Measurements from ENCODE around the gene SYTL3. TPM values are rescaled to one million over a fixed set of nuclear protein-coding genes. Genes with fewer than 3 reads are reported as not detected.

Gene SYTL3
- total RNA-seq, 4 donors from 2014 or later, result 4.8 to 10.1 (median 7.6) TPM

DNA sequence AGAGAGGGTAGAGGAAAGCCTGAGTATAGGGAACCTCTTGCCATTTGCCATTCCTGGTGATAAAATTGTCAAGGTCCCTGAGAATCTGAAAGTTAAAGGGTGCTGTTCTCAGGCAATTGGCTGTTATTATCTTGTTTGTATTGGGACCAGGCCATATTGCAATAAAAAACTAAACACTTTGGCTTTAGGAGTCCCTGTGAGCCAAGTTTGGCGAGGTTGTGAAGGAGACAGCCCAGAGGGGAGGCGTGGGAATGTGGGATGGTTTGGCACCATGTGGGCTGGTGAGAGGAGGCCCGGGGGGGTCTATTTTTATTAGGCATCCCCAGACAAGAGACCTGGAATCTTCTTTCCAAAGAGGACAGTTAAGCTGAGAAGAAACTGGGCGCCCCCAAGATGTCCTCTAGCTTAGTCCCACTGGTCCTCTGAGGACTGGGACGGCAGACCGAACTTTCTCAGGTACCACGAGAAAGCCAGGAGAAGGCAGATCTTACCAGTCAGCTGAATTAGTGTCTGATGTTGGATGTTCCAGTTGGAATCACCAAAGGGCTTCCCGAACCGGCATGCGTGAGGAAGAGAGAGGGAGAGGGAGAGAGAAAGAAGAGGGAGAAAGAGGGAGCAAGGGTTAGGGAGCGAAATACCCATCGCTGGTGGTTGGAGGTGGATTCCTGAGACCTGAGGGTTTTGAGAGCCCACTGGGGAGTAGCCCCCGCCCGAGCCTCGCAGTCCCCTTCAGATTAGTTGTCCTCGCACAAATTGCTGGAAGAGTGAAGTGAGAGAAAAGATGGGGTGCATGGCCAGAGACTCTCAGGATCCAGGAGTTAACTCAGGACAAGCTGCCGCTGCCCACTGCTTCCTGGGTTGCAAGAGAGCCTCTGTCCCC, 29.7 kb upstream of the SYTL3 start:
- H3K27me3 ChIP-seq, result no peaks in the 10 kb centered on the region
- TF ChIP-seq, protein P1, sequence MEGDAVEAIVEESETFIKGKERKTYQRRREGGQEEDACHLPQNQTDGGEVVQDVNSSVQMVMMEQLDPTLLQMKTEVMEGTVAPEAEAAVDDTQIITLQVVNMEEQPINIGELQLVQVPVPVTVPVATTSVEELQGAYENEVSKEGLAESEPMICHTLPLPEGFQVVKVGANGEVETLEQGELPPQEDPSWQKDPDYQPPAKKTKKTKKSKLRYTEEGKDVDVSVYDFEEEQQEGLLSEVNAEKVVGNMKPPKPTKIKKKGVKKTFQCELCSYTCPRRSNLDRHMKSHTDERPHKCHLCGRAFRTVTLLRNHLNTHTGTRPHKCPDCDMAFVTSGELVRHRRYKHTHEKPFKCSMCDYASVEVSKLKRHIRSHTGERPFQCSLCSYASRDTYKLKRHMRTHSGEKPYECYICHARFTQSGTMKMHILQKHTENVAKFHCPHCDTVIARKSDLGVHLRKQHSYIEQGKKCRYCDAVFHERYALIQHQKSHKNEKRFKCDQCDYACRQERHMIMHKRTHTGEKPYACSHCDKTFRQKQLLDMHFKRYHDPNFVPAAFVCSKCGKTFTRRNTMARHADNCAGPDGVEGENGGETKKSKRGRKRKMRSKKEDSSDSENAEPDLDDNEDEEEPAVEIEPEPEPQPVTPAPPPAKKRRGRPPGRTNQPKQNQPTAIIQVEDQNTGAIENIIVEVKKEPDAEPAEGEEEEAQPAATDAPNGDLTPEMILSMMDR (IDR thresholded peaks at IDR 0.05), result no peak
- no peak for TF ChIP-seq POLR2AphosphoS5 (IDR thresholded peaks at IDR 0.05)
- no peak for TF ChIP-seq POLR2A (IDR thresholded peaks at IDR 0.05; ENCODE audit: low read depth)
- TF ChIP-seq EP300 (IDR thresholded peaks at IDR 0.05), result no peak
- no peak overlapping the region for H3K27ac ChIP-seq (replicated peaks in 1 of 4)
- intact Hi-C loops (cut with DNase I), result no loop called here
- DNase-seq (ENCODE audit: extremely low spot score), result peak; percentile 74
- H3K4me3 ChIP-seq, result no peak overlapping the region
- H3K9me3 ChIP-seq, result peaks cover 0 to 6% (median 0%) of the 10 kb centered on the region in 4 donors
- no peaks in the 10 kb centered on the region for H3K4me1 ChIP-seq
- H3K36me3 ChIP-seq, result peaks cover 10 to 49% (median 38%) of the 10 kb centered on the region in 4 donors
- 89% methylated on average over 17 of the region's 17 CpGs for WGBS

DNA sequence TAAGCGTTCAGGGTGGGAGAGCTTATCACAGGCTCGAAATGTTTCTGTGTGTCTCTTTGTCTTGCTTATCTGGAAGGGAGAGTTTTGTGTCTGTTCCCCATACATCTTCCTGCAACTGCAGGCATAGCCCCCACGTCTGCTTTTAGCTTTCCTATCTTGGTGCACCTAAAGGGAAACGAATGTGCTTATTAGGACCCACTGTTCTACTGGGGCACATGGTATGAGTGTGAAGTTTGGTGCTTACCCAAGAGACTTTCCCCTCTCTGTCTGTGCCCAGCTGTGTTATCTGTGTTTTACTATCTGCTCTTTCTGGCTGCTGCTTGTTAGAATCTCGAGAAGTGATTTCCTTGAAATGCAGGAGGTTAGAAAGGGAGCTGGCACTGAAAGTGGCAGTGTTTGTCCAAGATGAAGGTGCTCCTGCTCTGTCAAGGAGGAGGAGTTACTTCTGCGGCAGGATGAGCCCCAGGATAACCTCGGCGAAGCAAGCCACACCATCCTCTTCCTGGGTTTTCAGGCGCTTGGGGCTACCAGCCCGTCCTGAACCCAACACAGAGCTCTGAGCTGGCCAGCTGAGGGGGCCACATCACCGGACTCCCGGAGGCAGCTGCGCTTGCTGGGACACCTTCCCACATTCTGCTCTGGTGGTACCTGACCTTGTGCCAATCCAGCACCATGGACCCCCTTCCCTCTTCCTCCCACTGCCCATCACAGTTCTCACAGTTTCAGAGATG, 28.7 kb upstream of the SYTL3 start:
- intact Hi-C loops (cut with DNase I), result no loop called here
- Histone ChIP-seq H3K9me3 (no peaks in the 10 kb centered on the region), H3K36me3 (peaks cover 20 to 58% (median 47%) of the 10 kb centered on the region in 4 donors), H3K4me3 (no peak overlapping the region), H3K27me3 (no peaks in the 10 kb centered on the region), H3K27ac (replicated peaks in 1 of 4) (no peak overlapping the region), H3K4me1 (no peaks in the 10 kb centered on the region)
- peak; percentile 68 for DNase-seq (ENCODE audit: extremely low spot score)
- 88% methylated on average over 10 of the region's 13 CpGs for WGBS
- no peak for TF ChIP-seq POLR2AphosphoS5 (IDR thresholded peaks at IDR 0.05)
- TF ChIP-seq EP300 (IDR thresholded peaks at IDR 0.05), result no peak
- no peak for TF ChIP-seq POLR2A (IDR thresholded peaks at IDR 0.05; ENCODE audit: low read depth)
- TF ChIP-seq, protein P1 (IDR thresholded peaks at IDR 0.05), result no peak

DNA sequence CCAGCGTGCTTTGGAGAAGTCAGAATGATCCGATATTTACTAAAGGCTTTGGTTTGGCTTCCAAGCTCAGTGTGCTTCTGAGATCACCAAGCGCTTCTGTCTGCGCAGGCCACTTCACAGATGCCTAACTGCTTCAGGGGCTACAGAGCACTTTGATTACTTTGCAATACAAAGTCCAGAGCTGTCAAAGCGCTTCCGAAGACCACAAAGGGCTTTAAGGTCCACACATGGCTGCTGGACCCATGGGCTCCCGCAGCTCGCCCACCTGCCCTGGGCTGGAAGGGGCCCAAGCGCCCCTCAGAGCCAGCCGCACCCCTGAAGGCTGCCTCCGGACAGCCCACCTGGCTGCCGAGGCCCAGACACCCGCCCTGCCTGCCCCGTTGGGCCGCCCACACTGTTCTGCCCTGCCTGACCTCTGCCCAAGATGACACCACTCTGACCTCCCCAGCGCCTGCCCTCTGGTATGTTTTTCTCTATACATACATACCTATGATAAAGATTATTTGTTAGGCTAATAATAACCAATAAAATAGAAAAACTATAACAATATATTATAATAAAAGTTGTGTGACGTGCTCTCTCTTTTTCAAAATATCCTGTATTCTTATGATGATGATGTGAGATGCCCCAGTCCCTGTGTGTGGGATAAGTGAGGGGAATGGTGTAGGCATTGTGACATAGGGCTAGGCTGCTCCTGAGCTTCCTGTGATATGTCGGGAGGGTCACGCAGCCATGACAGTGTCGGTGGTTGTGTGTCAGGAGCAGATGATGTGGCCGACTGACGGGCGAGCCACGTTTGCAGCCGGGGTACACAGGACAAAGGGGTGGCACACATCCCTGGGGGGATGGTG, 27.9 kb upstream of the SYTL3 start:
- DNase-seq (ENCODE audit: extremely low spot score), result peak; percentile 78
- Histone ChIP-seq H3K4me3 (no peak overlapping the region), H3K27me3 (no peaks in the 10 kb centered on the region), H3K36me3 (peaks cover 25 to 66% (median 55%) of the 10 kb centered on the region in 4 donors), H3K27ac (replicated peaks in 1 of 4) (no peak overlapping the region), H3K9me3 (no peaks in the 10 kb centered on the region), H3K4me1 (peaks cover 0 to under 1% (median 0%) of the 10 kb centered on the region in 4 donors)
- WGBS, result 92% methylated on average over 21 of the region's 25 CpGs
- TF ChIP-seq POLR2A (IDR thresholded peaks at IDR 0.05; ENCODE audit: low read depth) (no peak), POLR2AphosphoS5 (IDR thresholded peaks at IDR 0.05) (no peak), EP300 (IDR thresholded peaks at IDR 0.05) (no peak)
- TF ChIP-seq, protein P1 (IDR thresholded peaks at IDR 0.05), result no peak
- intact Hi-C loops (cut with DNase I), result no loop called here

DNA sequence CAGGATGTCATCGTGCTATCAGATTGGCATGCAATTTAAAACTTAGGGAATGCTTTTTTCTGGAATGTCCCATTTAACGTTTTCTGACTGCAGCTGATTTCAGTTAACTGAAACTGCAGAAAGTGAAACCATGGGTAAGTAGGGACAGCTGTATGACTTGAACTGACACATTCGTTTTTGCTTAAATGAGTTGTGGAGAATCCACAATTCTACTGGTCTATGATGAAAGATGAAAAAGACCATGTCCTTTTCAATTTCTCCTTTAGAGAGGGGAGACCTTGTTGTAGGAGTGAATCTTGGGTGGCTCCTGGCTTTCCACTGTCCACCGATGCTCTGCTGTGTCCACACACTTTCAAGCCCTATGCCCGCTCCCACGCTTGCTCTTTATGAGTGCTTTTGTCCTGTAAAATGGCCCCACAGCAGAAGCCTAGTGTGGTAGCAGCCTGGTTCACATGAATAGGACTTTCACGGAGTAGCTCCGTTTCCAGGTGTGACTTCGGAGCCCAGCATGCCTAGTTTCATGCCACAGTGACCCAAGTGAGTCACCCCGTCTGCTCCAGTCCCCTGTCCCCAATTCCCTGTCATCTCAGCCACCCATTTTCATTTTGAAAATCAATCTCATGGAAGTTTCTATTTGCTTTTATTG, 27.2 kb upstream of the SYTL3 start:
- H3K27ac ChIP-seq (replicated peaks in 1 of 4), result no peak overlapping the region
- H3K36me3 ChIP-seq, result peaks cover 25 to 74% (median 62%) of the 10 kb centered on the region in 4 donors
- H3K4me3 ChIP-seq, result no peak overlapping the region
- peak; percentile 50 for DNase-seq (ENCODE audit: extremely low spot score)
- TF ChIP-seq, protein P1 (IDR thresholded peaks at IDR 0.05), result no peak
- TF ChIP-seq POLR2AphosphoS5 (IDR thresholded peaks at IDR 0.05), result no peak
- TF ChIP-seq POLR2A (IDR thresholded peaks at IDR 0.05; ENCODE audit: low read depth), result no peak
- no peak for TF ChIP-seq EP300 (IDR thresholded peaks at IDR 0.05)
- intact Hi-C loops (cut with DNase I), result no loop called here
- no peaks in the 10 kb centered on the region for H3K27me3 ChIP-seq
- H3K9me3 ChIP-seq, result no peaks in the 10 kb centered on the region
- WGBS, result 81% methylated on average over 10 of the region's 10 CpGs
- peaks cover 0 to 6% (median 0%) of the 10 kb centered on the region in 4 donors for H3K4me1 ChIP-seq
